MV-4-11 (cell line): ENCODE measurements around the gene DUSP18.
"Not testable (repeated sequence)": the region's sequence is repeated elsewhere in the genome, so short reads cannot be mapped to it uniquely, and the experiment has no call there.

Experiments
- DNase-seq: peaks from one replicate; lab custom pipeline; 2025; lab: John Stamatoyannopoulos, UW

Gene DUSP18

DNA sequence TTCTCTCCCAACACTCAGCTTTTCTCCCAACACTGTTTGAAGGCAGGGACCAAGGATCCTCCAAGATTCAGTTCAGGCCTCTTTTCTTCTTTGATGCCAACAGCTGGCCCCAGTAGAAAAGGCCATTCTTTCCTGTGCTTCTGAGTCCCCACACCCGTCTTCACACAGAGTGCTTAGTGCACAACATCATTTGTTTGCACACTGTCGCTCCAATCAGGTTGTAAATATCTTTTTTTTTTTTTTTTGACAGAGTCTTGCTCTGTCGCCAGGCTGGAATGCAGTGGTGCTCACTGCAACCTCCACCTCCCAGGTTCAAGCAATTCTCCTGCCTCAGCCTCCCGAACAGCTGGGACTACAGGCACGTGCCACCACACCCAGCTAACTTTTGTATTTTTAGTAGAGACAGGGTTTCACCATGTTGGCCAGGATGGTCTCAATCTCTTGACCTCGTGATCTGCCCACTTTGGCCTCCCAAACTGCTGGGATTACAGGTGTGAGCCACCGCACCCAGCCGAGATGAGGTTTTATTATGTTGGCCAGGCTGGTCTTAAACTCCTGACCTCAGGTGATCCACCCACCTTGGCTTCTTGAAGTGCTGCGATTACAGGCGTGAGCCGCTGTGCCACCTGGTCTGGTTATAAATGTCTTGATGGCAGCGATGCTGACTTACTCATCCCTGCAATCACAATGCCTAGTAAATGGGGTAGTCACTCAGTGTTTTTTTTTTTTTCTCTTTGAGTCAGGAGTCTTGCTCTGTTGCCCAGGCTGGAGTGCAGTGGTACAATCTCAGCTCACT, 12.4 kb upstream of the DUSP18 start:
- DNase-seq: not testable (repeated sequence)

DNA sequence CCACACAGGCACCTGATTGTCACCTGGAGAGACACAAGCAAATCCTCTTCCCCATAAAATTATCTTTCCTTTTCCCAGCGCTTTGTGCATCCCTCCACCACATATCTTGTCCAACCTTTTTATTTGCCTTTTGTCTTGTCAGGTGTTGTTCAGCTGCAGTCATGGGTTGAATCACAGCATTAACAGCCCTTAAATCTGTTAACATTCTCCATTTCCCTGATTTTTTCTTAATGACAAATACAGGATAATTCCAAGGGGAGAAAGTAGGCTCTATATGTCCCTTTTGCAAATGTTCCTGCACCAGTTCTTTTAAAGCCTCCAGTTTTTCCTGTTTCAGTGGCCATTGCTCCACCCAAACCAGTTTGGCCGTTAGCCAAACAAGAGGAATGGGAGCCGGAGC, 8.9 kb upstream of the DUSP18 start:
- DNase-seq: not testable (repeated sequence)

GRCh38 chr22:30675436-30675835, 7.8 kb upstream of the DUSP18 start:
- no peak for DNase-seq

GRCh38 chr22:30674482-30674881, 6.8 kb upstream of the DUSP18 start:
- no peak for DNase-seq

DNA sequence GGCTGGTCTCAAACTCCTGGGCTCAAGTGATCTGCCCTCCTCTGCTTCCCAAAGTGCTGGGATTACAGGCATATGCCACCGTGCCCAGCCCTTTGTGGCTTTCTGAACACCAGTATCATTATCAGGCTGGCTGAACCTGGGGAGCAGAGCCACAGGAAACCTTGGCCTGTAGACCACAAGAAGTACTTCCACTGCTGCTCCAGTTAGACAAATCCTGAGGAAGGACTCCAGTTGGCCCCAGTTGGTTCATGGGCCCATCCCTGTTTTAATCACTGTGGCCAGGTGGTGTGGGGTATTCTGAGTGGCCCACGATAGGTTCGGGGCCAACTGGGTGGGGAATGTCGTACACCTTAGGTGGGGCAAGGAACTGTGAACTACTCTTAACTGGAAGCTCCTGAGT, 5.5 kb upstream of the DUSP18 start:
- no peak for DNase-seq

DNA sequence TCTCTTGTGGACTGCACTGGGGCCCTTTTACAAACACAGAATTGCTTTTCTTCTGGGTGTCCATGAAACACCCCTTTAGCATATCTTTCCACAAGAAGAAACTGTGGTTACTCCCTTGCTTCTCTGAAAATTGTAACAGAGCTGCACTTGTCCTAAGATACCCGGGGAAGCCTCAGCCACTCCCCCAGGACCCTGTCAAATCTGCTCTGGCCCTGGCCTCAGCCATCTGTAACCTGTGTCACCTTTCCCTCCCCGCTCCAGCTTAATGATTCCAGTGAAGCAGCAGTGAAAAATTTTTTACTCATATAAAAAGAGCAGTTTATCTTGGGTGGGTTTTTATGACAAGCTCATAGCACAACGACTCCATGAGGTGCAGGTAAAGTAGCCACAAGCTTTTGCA, 3.4 kb upstream of the DUSP18 start:
- no peak for DNase-seq

GRCh38 chr22:30668386-30668710, 673 bp upstream of the DUSP18 start:
- no peak for DNase-seq

- DNase-seq: no peak
These were observed 575 bp downstream of the DUSP18 start for GRCh38 chr22:30667107-30667493.

DNA sequence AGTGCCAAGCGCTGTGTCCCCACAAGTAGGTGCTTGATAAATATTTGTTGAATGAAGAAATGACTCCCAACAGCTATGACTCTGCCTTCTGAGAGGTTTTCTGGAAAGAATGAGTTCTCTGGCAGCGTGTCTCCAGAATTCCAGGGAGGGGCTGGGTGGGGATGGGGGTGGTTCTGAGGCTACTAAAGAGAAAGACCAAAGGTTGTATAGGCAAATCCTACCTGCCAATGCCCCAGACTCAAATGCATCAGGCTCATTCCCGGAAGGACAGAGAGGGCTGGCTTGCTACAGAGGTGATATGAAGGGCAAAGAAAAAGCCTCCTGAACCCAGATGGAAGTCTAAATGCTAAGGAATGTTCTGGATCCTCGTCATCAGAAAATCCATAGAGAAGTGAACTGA, 1.9 kb downstream of the DUSP18 start:
- no peak for DNase-seq

GRCh38 chr22:30665266-30665665, 2.4 kb downstream of the DUSP18 start:
- DNase-seq: no peak

DNA sequence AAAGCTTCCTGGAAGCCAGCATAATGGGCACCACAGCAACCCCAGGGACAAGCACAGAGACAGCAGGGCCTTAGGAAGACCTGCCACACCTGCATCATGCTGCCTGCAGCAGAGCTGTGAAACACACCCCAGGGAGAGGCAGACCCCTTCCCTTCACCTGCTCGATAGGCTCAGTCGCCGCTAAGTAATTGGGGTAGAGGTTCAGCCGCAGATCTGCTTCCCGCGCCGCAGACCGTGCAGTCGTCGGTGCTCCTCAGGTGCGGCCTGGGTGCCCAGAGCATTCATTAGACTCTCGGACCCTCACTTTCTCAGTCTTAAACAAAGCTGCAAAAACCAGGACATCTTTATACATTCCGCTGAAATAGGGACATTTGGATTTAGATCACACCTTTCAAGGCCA, 2.9 kb downstream of the DUSP18 start:
- DNase-seq: no peak

DNA sequence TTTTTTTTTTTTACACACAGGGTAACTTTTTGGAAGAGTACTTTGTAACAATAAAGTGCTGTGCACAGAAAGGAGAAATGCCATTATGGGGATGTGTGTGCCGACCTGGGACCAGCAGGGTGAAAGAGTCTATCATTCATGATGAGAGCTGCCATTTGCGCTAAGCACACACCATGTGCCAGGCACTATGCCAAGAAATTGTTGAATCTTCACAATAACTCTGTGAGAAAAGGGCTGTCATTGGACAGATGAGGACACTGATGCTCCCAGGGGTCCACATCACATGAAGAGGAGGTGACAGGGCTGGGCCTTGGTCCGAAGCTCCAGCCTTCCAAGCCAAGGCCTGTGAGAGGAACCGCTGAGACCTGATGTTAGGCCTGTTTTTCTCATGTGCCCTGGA, 5.6 kb downstream of the DUSP18 start:
- DNase-seq: no peak

DNA sequence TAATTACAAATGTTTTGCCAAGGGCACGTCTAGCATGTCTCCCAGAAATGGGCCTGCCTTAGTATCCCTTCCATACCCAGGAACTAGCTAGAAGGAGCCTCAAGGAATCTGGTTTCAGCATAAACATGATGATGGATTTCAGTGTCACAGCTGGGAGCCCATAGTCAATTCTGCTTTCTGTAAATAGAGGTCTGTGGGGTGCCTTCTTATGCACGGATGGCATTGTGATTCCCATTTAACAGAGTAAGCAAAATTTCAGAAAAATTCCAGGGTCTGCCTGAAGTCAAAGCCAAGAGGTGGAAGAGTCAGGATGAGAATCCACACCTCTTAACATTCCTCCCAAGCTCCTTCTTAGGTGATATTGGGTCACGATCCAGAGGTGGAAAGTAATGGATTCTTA, 12.1 kb downstream of the DUSP18 start:
- no peak for DNase-seq

DNA sequence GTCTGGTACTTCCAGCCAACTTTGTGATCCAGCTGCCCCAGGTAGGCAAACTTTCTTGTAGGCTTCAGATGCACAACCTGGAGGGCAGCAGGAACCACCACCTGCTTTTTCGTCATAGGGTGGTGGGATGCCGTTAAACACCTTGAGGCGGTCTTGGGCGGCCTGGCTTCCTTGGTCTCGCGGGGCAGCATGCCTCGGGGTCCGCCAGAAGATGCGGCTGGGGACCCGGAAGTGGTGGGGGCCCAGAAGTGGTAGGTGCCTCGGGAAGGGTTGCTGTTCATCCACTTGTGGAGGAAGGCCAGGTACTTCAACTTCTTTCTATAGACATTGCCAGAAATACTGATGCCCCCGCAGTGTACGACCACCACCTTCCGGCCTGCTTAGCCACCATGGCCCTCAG, 13.3 kb downstream of the DUSP18 start:
- no peak for DNase-seq

DNA sequence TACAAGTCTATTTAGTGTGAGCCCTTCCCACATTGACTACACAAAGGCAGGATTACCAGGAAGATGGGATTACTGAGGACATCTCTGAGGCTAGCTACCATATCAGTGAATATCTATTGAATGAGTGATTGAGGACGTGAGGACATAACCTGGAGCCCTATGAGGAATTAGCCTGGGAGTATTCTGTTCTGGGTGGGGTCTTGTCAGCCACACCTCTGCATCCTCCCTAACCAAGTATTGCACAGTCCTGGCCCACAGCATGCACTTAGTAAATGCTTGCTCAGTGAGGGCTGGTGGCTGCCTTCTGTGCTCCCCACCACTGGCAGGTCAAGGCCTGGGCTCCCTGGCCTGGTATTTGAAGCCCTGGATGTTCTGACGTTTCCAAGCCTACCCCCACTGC, 14.8 kb downstream of the DUSP18 start:
- DNase-seq: no peak

DNA sequence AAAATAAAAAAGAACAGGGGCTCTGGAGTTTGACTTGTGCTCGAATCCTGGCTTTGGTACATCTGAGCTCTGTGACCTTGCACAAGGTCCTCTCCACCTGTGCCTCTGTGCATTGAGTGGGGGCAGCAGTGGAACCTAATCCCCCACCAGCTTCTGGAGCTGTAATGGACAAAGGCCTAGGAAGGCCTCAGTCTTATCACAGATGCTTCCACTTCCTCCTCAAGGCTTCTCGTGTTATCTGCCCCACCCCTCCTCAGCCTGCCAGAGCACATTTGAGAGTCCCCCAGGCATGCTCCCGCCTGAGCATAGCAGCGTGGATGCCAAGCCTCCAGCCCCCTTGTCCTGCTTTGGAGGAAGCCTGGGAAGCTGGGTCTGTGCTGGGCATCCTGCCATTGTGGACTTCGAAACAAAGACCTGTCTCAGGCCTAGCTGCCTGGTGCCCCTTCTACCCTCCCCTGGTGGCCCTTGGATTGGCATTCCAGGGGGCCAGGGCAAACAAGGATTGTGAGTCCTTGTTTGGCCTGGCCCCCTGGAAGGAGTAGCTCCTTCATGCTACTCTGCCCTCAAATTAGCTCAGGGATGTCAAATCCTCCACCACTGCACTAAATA, 17.1 kb downstream of the DUSP18 start:
- DNase-seq: no peak

DNA sequence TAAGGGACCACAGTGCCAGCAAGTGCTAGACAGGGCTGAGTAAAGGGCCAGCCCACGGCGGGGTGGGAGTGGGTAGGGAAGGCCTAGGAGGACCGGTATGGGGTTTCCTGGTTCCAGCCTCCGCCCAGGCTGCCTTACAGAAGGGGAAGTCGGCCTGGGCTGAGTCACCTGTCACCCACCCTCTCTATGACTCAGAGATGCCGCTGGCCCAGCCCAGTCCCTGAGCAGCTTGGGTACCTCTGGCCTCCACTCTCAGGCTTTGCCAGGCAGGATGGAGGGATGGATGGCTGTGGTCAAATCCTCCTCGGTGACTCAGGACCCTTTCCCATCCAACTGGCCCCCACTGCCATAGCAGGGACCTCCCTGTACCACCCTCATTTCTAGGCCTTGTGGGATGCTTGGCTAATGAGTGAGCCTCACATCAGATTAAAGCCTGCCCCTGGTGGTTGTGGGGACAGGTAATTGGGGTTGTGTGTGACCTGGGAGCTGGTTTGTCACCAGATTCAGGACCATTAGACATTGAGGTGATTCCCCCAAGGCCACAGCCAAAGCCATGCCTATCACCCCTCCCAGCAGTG, 18.2 kb downstream of the DUSP18 start:
- peak; percentile 65 for DNase-seq

DNA sequence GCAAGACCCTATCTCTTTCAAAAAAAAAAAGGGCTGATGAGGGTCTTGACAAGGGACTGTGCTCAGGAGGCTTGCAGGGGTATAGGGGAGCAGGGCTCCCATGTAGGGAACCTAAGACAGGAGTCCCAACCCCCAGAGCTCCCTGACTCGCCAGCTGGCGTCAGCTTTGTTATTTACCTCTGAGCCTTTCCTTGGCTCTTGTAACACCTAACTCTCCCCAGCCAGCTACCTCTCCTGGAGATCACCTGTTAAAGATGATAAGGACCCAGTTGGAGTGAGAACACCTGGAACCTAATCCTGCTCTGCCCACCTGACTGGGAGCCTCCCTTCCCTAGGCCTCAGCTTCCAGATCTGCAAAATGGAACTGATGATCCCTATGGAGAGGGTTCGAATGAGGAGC, 18.9 kb downstream of the DUSP18 start:
- DNase-seq: no peak

DNA sequence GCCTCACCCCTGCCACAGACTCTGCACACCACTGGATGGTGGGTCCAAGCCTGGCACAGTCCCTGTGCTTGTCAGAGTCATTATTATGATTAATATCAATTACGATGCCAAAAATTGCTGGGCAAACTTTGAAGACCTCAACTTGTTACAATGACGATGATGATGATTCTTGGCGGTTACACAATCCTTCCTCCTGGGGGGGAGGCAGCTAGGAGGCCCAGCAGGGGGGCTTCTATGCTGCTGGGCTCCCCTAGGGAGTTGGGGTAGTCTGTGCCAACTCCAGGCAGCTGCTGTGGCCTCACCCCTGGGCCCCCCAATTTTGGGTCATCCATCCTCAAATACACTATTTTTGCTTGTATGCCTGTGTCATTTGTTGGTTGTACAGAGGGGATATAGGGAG, 20.1 kb downstream of the DUSP18 start:
- no peak for DNase-seq

GRCh38 chr22:30646518-30647160, 21.0 kb downstream of the DUSP18 start:
- no peak for DNase-seq

- no peak for DNase-seq
These were observed 24.4 kb downstream of the DUSP18 start for GRCh38 chr22:30643055-30643875.

DNA sequence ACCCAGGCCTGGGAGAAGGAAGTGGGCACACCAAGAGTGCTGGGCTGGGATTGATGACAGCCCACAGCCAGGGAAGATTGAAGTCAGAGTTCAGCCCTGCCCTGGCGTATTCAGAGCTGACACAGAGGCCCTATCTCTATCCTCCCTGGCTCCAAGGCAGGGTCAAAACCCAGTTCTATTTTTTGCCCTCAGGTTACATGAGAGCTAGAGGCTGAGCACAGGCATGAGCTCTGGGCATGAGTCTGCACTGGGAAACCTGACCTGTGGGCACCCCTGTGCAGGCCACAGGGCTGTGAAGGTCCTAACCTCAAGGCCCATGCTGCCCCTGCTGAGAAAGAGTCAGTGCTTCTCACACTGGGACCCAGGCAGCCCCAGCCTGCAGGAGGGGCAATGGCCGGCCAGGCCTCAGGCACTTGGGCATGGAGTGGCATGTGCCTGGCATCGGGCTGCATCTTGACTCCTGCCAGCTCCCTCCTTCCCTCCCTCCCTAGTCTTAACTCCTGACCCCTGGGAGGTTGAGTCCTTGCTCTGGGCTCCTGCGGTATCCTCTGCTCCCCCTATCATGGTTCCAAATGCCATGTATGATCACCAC, 26.7 kb downstream of the DUSP18 start:
- no peak for DNase-seq
